CD8-positive, alpha-beta memory T cell (primary cell): ENCODE data around the gene GNG7. TPM values are rescaled to one million over a fixed set of nuclear protein-coding genes. Genes with fewer than 3 reads are reported as not detected.
"Not testable (repeated sequence)": the region's sequence is repeated elsewhere in the genome, so short reads cannot be mapped to it uniquely, and the experiment has no call there.

ENCODE experiments used
- CTCF ChIA-PET: fragments of 350-600 bp; sonication (Branson Sonifier 250); formaldehyde crosslinking; loops from one replicate; lab custom pipeline; 2021; ENCODE audit warnings: antibody characterized with exemption; lab: Charles Lee
- POLR2A ChIA-PET: fragments of 350-600 bp; sonication (Branson Sonifier 250); formaldehyde crosslinking; loops from one replicate; lab custom pipeline; 2021; ENCODE audit warnings: antibody characterized with exemption; lab: Charles Lee
- DNase-seq, 5 donors: peaks; one replicate each; pipeline versions ENCODE4 v3.0.0 to v3.0.0-alpha.2; 2020 to 2022; ENCODE audit warnings: mixed read lengths in 1 of 5
- H3K27ac ChIP-seq: one replicate; pipeline ENCODE4 v1.7.0; 2013; ENCODE audit warnings: low read depth, mild to moderate bottlenecking, low read length, moderate library complexity
- H3K27me3 ChIP-seq: 2 replicates; pipeline ENCODE4 v1.7.0; 2013; ENCODE audit warnings: low read length, mild to moderate bottlenecking; ENCODE audit not compliant: insufficient read depth, poor library complexity, severe bottlenecking
- H3K36me3 ChIP-seq: 2 replicates; pipeline ENCODE4 v1.7.0; 2013; ENCODE audit warnings: mild to moderate bottlenecking, low read length, moderate library complexity; ENCODE audit not compliant: insufficient read depth
- H3K4me1 ChIP-seq: 2 replicates; pipeline ENCODE4 v1.7.0; 2013; ENCODE audit warnings: mild to moderate bottlenecking, low read length, moderate library complexity; ENCODE audit not compliant: insufficient read depth
- H3K4me3 ChIP-seq: 2 replicates; pipeline ENCODE4 v1.7.0; 2013; ENCODE audit warnings: mild to moderate bottlenecking, low read length
- H3K9me3 ChIP-seq: 2 replicates; pipeline ENCODE4 v1.7.0; 2013; ENCODE audit warnings: mild to moderate bottlenecking, low read length
- H3K27ac Mint-ChIP-seq, 8 donors: one replicate each; pipeline ENCODE4 v1.8.0; 2020 to 2021; ENCODE audit warnings: mixed read lengths in 8 of 8, mild to moderate bottlenecking in 6 of 8, inconsistent platforms in 3 of 8, moderate library complexity in 3 of 8
- H3K27me3 Mint-ChIP-seq, 2 donors: one replicate each; pipeline ENCODE4 v1.8.0; 2020 to 2021; ENCODE audit warnings: mixed read lengths in 2 of 2, mild to moderate bottlenecking in 1 of 2, moderate library complexity in 1 of 2
- H3K36me3 Mint-ChIP-seq, 3 donors: one replicate each; pipeline ENCODE4 v1.8.0; 2020 to 2021; ENCODE audit warnings: mixed read lengths in 3 of 3, inconsistent platforms in 1 of 3, mild to moderate bottlenecking in 1 of 3
- H3K4me1 Mint-ChIP-seq, 3 donors: one replicate each; pipeline ENCODE4 v1.8.0; 2020 to 2021; ENCODE audit warnings: mixed read lengths in 3 of 3, inconsistent platforms in 1 of 3, mild to moderate bottlenecking in 1 of 3
- H3K4me3 Mint-ChIP-seq, 7 donors: one replicate each; pipeline ENCODE4 v1.8.0; 2020 to 2021; ENCODE audit warnings: mixed read lengths in 7 of 7, mild to moderate bottlenecking in 6 of 7, moderate library complexity in 4 of 7, inconsistent platforms in 2 of 7
- H3K9me3 Mint-ChIP-seq, 5 donors: one replicate each; pipeline ENCODE4 v1.8.0; 2020 to 2022; ENCODE audit warnings: mixed read lengths in 5 of 5, mild to moderate bottlenecking in 3 of 5, moderate library complexity in 2 of 5, inconsistent platforms in 1 of 5
- polyA plus RNA-seq: library from polyadenylated mRNA; unstranded; fragments of 300-500 nt; fragmentation: Illumina TruSeq; gene quantifications from one replicate; pipeline ENCODE4 v1.2.3, GENCODE V29; 2021
- total RNA-seq, 2 experiments: library from RNA; stranded (reverse); gene quantifications; one replicate each; pipeline ENCODE4 v1.2.3, GENCODE V29; 2021

Gene GNG7
- total and polyA plus RNA-seq, 3 experiments from 2014 or later = 0.40 to 1.2 (median 0.53) TPM

GRCh38 chr19:2548966-2549365 lies 153.5 kb downstream of the GNG7 start:
- Histone ChIP-seq H3K27ac (no peak overlapping the region), H3K36me3 (no peaks in the 10 kb centered on the region), H3K4me1 (peaks cover 14% of the 10 kb centered on the region), H3K9me3 (no peaks in the 10 kb centered on the region), H3K4me3 (no peak overlapping the region), H3K27me3 (no peaks in the 10 kb centered on the region)
- H3K4me3 Mint-ChIP-seq = no peak overlapping the region
- H3K27me3 Mint-ChIP-seq = peaks cover 0 to 3% of the 10 kb centered on the region in 2 donors
- POLR2A ChIA-PET = no interaction called here
- H3K27ac Mint-ChIP-seq = no peak overlapping the region
- CTCF ChIA-PET = interaction anchor here (1.4 kb wide), 1 partner anchor 65 kb away, joined by 3 read pairs; no protein-coding TSS in a partner anchor
- DNase-seq = no peak
- no peaks in the 10 kb centered on the region for H3K9me3 Mint-ChIP-seq
- H3K36me3 Mint-ChIP-seq = no peaks in the 10 kb centered on the region
- H3K4me1 Mint-ChIP-seq = peaks cover 10 to 22% (median 16%) of the 10 kb centered on the region in 3 donors

GRCh38 chr19:2547721-2548120 lies 154.8 kb downstream of the GNG7 start:
- Histone ChIP-seq H3K36me3 (no peaks in the 10 kb centered on the region), H3K27ac (no peak overlapping the region), H3K27me3 (no peaks in the 10 kb centered on the region), H3K4me3 (no peak overlapping the region), H3K4me1 (peaks cover 21% of the 10 kb centered on the region), H3K9me3 (no peaks in the 10 kb centered on the region)
- CTCF ChIA-PET = interaction anchor here (1.4 kb wide), 1 partner anchor 63 kb away, joined by 3 read pairs; no protein-coding TSS in a partner anchor
- POLR2A ChIA-PET = no interaction called here
- H3K27ac Mint-ChIP-seq = no peak overlapping the region
- peaks cover 14 to 26% (median 23%) of the 10 kb centered on the region in 3 donors for H3K4me1 Mint-ChIP-seq
- H3K4me3 Mint-ChIP-seq = no peak overlapping the region
- H3K27me3 Mint-ChIP-seq = peaks cover 0 to 3% of the 10 kb centered on the region in 2 donors
- no peaks in the 10 kb centered on the region for H3K9me3 Mint-ChIP-seq
- DNase-seq = no peak
- no peaks in the 10 kb centered on the region for H3K36me3 Mint-ChIP-seq

- Mint-ChIP-seq H3K4me1 (peaks cover 14 to 26% (median 18%) of the 10 kb centered on the region in 3 donors), H3K9me3 (no peaks in the 10 kb centered on the region), H3K36me3 (no peaks in the 10 kb centered on the region), H3K27me3 (peaks cover 0 to 3% of the 10 kb centered on the region in 2 donors), H3K27ac (no peak overlapping the region), H3K4me3 (no peak overlapping the region)
- H3K27ac ChIP-seq = no peak overlapping the region
- no peak overlapping the region for H3K4me3 ChIP-seq
- no peaks in the 10 kb centered on the region for H3K27me3 ChIP-seq
- ChIA-PET POLR2A (no interaction called here), CTCF (no interaction called here)
- no peaks in the 10 kb centered on the region for H3K9me3 ChIP-seq
- DNase-seq = no peak
- H3K36me3 ChIP-seq = no peaks in the 10 kb centered on the region
- H3K4me1 ChIP-seq = peaks cover 15% of the 10 kb centered on the region
Measured at GRCh38 chr19:2547033-2547680, 155.3 kb downstream of the GNG7 start.

GRCh38 chr19:2546128-2547032 lies 156.1 kb downstream of the GNG7 start:
- no peaks in the 10 kb centered on the region for H3K36me3 ChIP-seq
- Mint-ChIP-seq H3K9me3 (no peaks in the 10 kb centered on the region), H3K4me1 (peaks cover 10 to 21% (median 14%) of the 10 kb centered on the region in 3 donors), H3K4me3 (no peak overlapping the region), H3K36me3 (no peaks in the 10 kb centered on the region), H3K27ac (no peak overlapping the region), H3K27me3 (peaks cover 0 to 3% of the 10 kb centered on the region in 2 donors)
- H3K27me3 ChIP-seq = no peaks in the 10 kb centered on the region
- H3K4me3 ChIP-seq = no peak overlapping the region
- ChIA-PET POLR2A (no interaction called here), CTCF (no interaction called here)
- H3K27ac ChIP-seq = no peak overlapping the region
- peaks cover 10% of the 10 kb centered on the region for H3K4me1 ChIP-seq
- H3K9me3 ChIP-seq = no peaks in the 10 kb centered on the region
- DNase-seq = peak in 1 of 5 donors; percentile 44

GRCh38 chr19:2545416-2546127 lies 156.9 kb downstream of the GNG7 start:
- H3K36me3 Mint-ChIP-seq, H3K4me3 ChIP-seq, CTCF ChIA-PET, H3K27ac Mint-ChIP-seq, H3K27me3 Mint-ChIP-seq, H3K27ac ChIP-seq, DNase-seq, H3K9me3 Mint-ChIP-seq, H3K27me3 ChIP-seq, H3K9me3 ChIP-seq, H3K36me3 ChIP-seq, POLR2A ChIA-PET: not testable (repeated sequence)
- H3K4me3 Mint-ChIP-seq = peak overlapping the region in 1 of 7 donors; percentile 27
- H3K4me1 ChIP-seq = peaks cover 10% of the 10 kb centered on the region
- H3K4me1 Mint-ChIP-seq = peaks cover 10 to 18% (median 14%) of the 10 kb centered on the region in 3 donors

- no peak overlapping the region for H3K27ac ChIP-seq
- no peaks in the 10 kb centered on the region for H3K27me3 ChIP-seq
- no peaks in the 10 kb centered on the region for H3K36me3 ChIP-seq
- H3K4me3 ChIP-seq = no peak overlapping the region
- H3K9me3 ChIP-seq = no peaks in the 10 kb centered on the region
- peaks cover 10 to 18% (median 14%) of the 10 kb centered on the region in 3 donors for H3K4me1 Mint-ChIP-seq
- peaks cover 10% of the 10 kb centered on the region for H3K4me1 ChIP-seq
- H3K27ac Mint-ChIP-seq = no peak overlapping the region
- ChIA-PET CTCF (interaction anchor here (1.5 kb wide), 1 partner anchor 69 kb away, joined by 4 read pairs; no protein-coding TSS in a partner anchor), POLR2A (no interaction called here)
- no peaks in the 10 kb centered on the region for H3K9me3 Mint-ChIP-seq
- DNase-seq = peak in 1 of 5 donors; percentile 44
- peak overlapping the region in 1 of 7 donors; percentile 23 for H3K4me3 Mint-ChIP-seq
- H3K36me3 Mint-ChIP-seq = no peaks in the 10 kb centered on the region
- peaks cover 0 to 3% of the 10 kb centered on the region in 2 donors for H3K27me3 Mint-ChIP-seq
Measured at GRCh38 chr19:2544576-2545415, 157.7 kb downstream of the GNG7 start.
